Measurements from ENCODE around the gene IQUB.
"Not testable (repeated sequence)": the region's sequence is repeated elsewhere in the genome, so short reads cannot be mapped to it uniquely, and the experiment has no call there.

The IQUB gene

DNA sequence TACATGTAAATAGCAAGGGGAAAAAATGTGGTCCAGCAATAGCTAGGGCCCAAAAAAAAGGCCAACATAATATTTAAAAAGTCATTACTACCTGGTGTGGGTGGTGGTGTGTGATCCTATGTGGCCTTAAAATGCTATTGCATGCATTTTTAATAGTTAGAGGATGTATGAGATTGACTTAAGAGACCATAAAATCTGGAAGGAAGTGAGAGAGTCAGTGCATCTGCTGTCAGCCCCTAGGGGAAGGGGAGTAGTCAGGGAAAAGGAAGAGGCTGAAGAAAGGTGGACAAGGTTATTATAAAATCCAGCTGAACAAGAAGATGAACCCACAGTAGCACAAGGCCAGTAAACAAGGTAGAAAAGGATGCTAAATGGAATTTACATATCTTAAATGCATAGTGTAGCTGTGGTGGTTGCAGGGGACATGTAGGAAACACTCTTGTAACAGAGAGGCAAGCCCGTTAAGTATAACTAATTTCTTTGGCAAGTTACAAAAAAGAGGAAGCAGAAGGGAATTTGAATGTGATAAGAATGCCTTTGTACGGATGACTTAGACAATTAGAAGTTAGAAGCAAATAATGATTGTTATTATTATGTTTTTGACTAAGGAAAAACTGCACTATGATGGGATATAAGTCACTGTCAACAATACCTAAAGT is 35.1 kb upstream of the IQUB start:
- H3K9me3 ChIP-seq (ENCODE audit: control insufficient read depth, low read length), result no peaks in the 10 kb centered on the region
- H3K36me3 ChIP-seq (ENCODE audit: control insufficient read depth, insufficient read depth, low read length, severe bottlenecking), result no peaks in the 10 kb centered on the region
- no peak for DNase-seq (ENCODE audit: low read depth)
- H3K27me3 ChIP-seq (replicated peaks; ENCODE audit: control insufficient read depth, insufficient read depth, low read length), result no peaks in the 10 kb centered on the region
- H3K9ac ChIP-seq (ENCODE audit: low read length), result no peak overlapping the region
- no peak overlapping the region for H3K4me3 ChIP-seq (ENCODE audit: low read length)
- H3K4me1 ChIP-seq (ENCODE audit: control insufficient read depth, insufficient read depth, low read length), result no peaks in the 10 kb centered on the region

DNA sequence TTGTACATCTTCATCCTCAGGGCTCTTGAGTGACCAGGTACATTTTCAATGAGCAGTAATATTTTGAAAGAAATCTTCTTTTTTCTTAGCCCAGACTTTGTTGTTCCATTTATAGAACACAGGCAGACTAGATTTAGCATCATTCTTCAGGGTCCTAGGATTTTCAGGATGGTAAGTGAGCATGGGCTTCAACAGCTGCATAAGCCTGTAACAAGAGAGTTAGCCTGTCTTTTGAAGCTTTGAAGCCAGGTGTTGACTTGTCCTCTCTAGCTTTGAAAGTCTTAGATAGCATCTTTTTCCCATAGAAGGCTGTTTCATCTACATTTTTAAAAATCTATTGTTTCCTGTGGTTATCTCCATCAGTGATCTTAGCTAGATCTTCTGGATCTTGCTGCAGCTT is 27.7 kb upstream of the IQUB start:
- DNase-seq (ENCODE audit: low read depth), result no peak

GRCh38 chr7:123558289-123558874 is 24.0 kb upstream of the IQUB start:
- no peaks in the 10 kb centered on the region for H3K9me3 ChIP-seq (ENCODE audit: control insufficient read depth, low read length)
- no peaks in the 10 kb centered on the region for H3K27me3 ChIP-seq (replicated peaks; ENCODE audit: control insufficient read depth, insufficient read depth, low read length)
- no peaks in the 10 kb centered on the region for H3K36me3 ChIP-seq (ENCODE audit: control insufficient read depth, insufficient read depth, low read length, severe bottlenecking)
- DNase-seq (ENCODE audit: low read depth), result no peak
- peak overlapping the region; percentile 92 for H3K9ac ChIP-seq (ENCODE audit: low read length)
- H3K4me3 ChIP-seq (ENCODE audit: low read length), result peak overlapping the region; percentile 94
- peaks cover 8% of the 10 kb centered on the region for H3K4me1 ChIP-seq (ENCODE audit: control insufficient read depth, insufficient read depth, low read length)

More for the DNA sequence above, 27.7 kb upstream of the IQUB start:
- no peak overlapping the region for H3K9ac ChIP-seq (ENCODE audit: low read length)
- no peaks in the 10 kb centered on the region for H3K4me1 ChIP-seq (ENCODE audit: control insufficient read depth, insufficient read depth, low read length)
- no peak overlapping the region for H3K4me3 ChIP-seq (ENCODE audit: low read length)
- no peaks in the 10 kb centered on the region for H3K27me3 ChIP-seq (replicated peaks; ENCODE audit: control insufficient read depth, insufficient read depth, low read length)
- no peaks in the 10 kb centered on the region for H3K9me3 ChIP-seq (ENCODE audit: control insufficient read depth, low read length)
- no peaks in the 10 kb centered on the region for H3K36me3 ChIP-seq (ENCODE audit: control insufficient read depth, insufficient read depth, low read length, severe bottlenecking)

DNA sequence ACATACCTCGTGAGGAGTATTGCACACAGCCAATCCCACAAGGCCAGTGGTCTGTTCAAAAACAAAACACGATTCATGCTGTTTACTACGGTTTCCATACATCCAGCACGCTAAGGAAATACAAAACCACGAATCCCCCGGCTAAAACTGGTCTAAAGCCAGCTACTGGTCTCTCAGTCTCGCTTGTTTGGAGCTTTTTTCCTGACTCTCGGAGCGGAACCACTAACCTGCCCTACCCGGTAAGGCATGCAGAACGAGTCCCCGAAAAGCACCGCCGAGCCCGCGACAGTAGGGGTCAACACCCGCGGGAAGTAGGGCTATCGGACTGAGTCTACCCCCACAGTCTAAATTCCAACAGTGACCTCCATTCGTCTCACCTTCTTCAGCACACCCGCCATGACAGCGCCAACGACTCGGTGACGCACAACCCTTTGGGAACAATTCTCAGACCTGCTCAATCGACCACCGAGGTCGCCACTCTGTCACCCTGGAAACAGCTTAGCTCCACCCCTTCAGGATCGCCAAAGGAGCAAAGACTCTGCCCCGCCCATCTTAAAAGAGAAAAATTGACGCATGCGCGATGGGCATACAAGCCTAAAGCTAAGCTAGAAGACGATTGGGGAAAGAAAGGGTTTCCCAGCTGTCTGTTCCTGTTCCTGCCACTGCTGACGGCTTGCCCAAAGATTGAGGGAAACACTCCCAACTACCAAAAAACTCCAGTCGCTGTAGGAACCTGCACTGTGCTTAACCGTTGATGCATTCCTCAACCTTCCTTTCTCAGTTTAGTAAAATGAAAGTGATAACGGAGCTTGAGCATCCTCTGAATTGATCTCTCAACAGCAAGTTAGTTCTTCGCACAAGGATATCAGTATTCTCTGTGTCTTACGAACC is 23.2 kb upstream of the IQUB start, which contains the start of gene NDUFA5:
Gene NDUFA5 (minus strand): TSS at position 421 of the 891 bp plus-strand sequence. CDS start 23 bp downstream, at position 398.
- no peaks in the 10 kb centered on the region for H3K27me3 ChIP-seq (replicated peaks; ENCODE audit: control insufficient read depth, insufficient read depth, low read length)
- peak within 1 kb of the TSS; percentile 94 for H3K4me3 ChIP-seq (ENCODE audit: low read length)
- H3K9ac ChIP-seq (ENCODE audit: low read length), result peak within 1 kb of the TSS; percentile 92
- DNase-seq (ENCODE audit: low read depth), result peak; percentile 100
- H3K9me3 ChIP-seq (ENCODE audit: control insufficient read depth, low read length), result no peaks in the 10 kb centered on the region
- H3K36me3 ChIP-seq (ENCODE audit: control insufficient read depth, insufficient read depth, low read length, severe bottlenecking), result peaks cover 3% of the 10 kb centered on the region
- peaks cover 8% of the 10 kb centered on the region for H3K4me1 ChIP-seq (ENCODE audit: control insufficient read depth, insufficient read depth, low read length)

DNA sequence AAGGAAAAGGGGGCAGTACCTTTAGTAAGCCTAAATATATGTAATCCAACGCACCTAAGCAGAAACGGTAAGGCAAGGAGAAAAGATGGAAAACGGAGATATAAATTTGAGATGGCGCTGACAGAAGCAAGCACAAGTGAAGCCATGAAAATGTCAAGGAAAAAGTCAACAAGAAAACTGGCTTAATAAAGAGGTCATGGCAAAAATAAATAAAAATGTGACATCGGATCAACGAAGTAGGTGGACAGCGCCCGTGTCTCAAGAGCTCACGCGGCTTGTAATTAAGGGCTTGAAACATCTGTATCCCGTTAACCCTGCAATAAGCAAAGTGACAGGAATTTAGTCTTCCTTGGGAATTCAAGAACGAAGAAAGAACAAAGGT is 22.6 kb upstream of the IQUB start:
- Histone ChIP-seq H3K36me3 (ENCODE audit: control insufficient read depth, insufficient read depth, low read length, severe bottlenecking) (peaks cover 5% of the 10 kb centered on the region), H3K27me3 (replicated peaks; ENCODE audit: control insufficient read depth, insufficient read depth, low read length) (no peaks in the 10 kb centered on the region), H3K9me3 (ENCODE audit: control insufficient read depth, low read length) (no peaks in the 10 kb centered on the region), H3K4me1 (ENCODE audit: control insufficient read depth, insufficient read depth, low read length) (peaks cover 8% of the 10 kb centered on the region), H3K4me3 (ENCODE audit: low read length) (peak overlapping the region; percentile 94), H3K9ac (ENCODE audit: low read length) (peak overlapping the region; percentile 92)
- DNase-seq (ENCODE audit: low read depth), result peak; percentile 66

GRCh38 chr7:123555484-123555883 is 21.1 kb upstream of the IQUB start:
- H3K27me3 ChIP-seq (replicated peaks; ENCODE audit: control insufficient read depth, insufficient read depth, low read length), result no peaks in the 10 kb centered on the region
- H3K9ac ChIP-seq (ENCODE audit: low read length), result no peak overlapping the region
- no peak for DNase-seq (ENCODE audit: low read depth)
- H3K36me3 ChIP-seq (ENCODE audit: control insufficient read depth, insufficient read depth, low read length, severe bottlenecking), result peaks cover 5% of the 10 kb centered on the region
- H3K4me3 ChIP-seq (ENCODE audit: low read length), result no peak overlapping the region
- H3K9me3 ChIP-seq (ENCODE audit: control insufficient read depth, low read length), result no peaks in the 10 kb centered on the region
- peaks cover 8% of the 10 kb centered on the region for H3K4me1 ChIP-seq (ENCODE audit: control insufficient read depth, insufficient read depth, low read length)

GRCh38 chr7:123553159-123553558 is 18.8 kb upstream of the IQUB start:
- H3K27me3 ChIP-seq (replicated peaks; ENCODE audit: control insufficient read depth, insufficient read depth, low read length), result no peaks in the 10 kb centered on the region
- DNase-seq (ENCODE audit: low read depth), result no peak
- no peak overlapping the region for H3K4me3 ChIP-seq (ENCODE audit: low read length)
- no peak overlapping the region for H3K9ac ChIP-seq (ENCODE audit: low read length)
- H3K9me3 ChIP-seq (ENCODE audit: control insufficient read depth, low read length), result no peaks in the 10 kb centered on the region
- H3K4me1 ChIP-seq (ENCODE audit: control insufficient read depth, insufficient read depth, low read length), result peaks cover 12% of the 10 kb centered on the region
- peaks cover 24% of the 10 kb centered on the region for H3K36me3 ChIP-seq (ENCODE audit: control insufficient read depth, insufficient read depth, low read length, severe bottlenecking)

DNA sequence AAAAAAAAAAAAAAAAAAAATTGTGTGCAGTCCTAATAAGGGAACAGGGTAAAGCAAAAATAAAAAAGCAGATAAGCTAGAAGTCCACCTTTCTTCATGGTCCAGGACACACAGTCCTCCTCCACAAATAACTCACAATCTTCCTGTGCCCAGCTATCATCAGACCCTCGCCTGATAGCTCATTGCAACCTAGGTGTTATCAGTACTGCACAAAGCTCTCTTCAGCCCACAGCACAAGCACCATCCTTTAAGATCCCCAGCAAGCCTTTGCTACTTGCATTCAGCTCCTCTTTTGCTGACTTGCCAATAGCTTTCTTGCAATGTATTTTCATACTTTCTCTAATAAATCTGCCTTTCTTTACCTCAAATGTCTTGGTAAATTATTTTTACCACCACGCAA is 18.2 kb upstream of the IQUB start:
- Histone ChIP-seq H3K27me3 (replicated peaks; ENCODE audit: control insufficient read depth, insufficient read depth, low read length) (no peaks in the 10 kb centered on the region), H3K9ac (ENCODE audit: low read length) (no peak overlapping the region), H3K4me3 (ENCODE audit: low read length) (no peak overlapping the region), H3K9me3 (ENCODE audit: control insufficient read depth, low read length) (no peaks in the 10 kb centered on the region), H3K4me1 (ENCODE audit: control insufficient read depth, insufficient read depth, low read length) (peaks cover 12% of the 10 kb centered on the region), H3K36me3 (ENCODE audit: control insufficient read depth, insufficient read depth, low read length, severe bottlenecking) (peaks cover 26% of the 10 kb centered on the region)
- DNase-seq (ENCODE audit: low read depth), result no peak

DNA sequence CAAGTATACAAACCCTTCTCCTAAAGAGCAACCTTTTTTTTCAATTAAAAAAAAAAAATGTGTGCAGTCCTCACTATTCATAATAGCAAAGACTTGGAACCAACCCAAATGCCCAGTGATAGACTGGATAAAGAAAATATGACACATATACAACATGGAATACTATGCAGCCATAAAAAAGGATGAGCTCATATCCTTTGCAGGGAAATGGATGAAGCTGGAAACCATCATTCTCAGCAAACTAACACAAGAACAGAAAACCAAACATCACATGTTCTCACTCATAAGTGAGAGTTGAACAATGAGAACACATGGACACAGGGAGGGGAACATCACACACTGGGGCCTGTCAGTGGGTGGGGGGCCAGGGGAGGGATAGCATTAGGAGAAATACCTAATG is 17.7 kb upstream of the IQUB start:
- peaks cover 12% of the 10 kb centered on the region for H3K4me1 ChIP-seq (ENCODE audit: control insufficient read depth, insufficient read depth, low read length)
- H3K27me3 ChIP-seq (replicated peaks; ENCODE audit: control insufficient read depth, insufficient read depth, low read length); DNase-seq (ENCODE audit: low read depth); H3K9ac ChIP-seq (ENCODE audit: low read length); H3K9me3 ChIP-seq (ENCODE audit: control insufficient read depth, low read length); H3K4me3 ChIP-seq (ENCODE audit: low read length): not testable (repeated sequence)
- peaks cover 31% of the 10 kb centered on the region for H3K36me3 ChIP-seq (ENCODE audit: control insufficient read depth, insufficient read depth, low read length, severe bottlenecking)

DNA sequence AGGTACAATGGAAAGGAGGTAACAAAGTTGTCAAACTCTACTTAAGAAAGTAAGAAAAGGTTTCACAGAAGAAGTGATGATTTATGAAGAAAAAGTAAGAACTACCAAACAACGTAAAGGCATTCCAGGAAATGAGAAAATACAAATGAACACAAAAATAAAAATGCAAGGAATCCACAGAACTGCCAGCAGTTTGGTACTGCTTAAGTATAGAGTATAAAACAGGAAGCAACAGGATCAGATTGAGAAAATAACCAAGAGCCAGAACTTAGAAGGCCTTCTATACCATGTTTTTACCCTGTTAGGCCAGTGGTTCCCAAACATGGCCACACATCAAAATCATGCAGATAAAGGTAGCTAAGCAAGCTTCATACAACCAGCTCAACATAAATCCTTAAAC is 14.0 kb upstream of the IQUB start:
- Histone ChIP-seq H3K36me3 (ENCODE audit: control insufficient read depth, insufficient read depth, low read length, severe bottlenecking) (peaks cover 34% of the 10 kb centered on the region), H3K9ac (ENCODE audit: low read length) (no peak overlapping the region), H3K4me1 (ENCODE audit: control insufficient read depth, insufficient read depth, low read length) (peaks cover 4% of the 10 kb centered on the region)

DNA sequence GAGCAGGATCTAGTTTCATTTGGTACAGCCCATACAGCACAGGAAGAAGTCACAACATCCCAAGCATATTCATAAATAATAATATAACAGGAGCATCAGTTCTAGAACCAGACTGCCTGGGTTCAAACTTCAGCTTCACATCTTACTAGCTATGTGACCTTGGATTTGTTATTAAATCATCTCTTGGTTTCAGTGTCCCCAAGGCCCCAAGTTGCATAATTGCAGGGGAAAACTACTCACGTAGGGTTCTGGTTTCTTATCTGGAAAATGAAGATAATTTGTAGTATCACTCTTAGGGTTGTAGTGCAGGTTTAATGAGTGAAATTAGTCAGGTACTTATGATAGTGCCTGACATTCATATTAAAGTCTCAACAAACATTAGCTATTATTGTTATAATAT is 5.5 kb upstream of the IQUB start:
- Histone ChIP-seq H3K9me3 (ENCODE audit: control insufficient read depth, low read length) (no peaks in the 10 kb centered on the region), H3K4me3 (ENCODE audit: low read length) (no peak overlapping the region), H3K36me3 (ENCODE audit: control insufficient read depth, insufficient read depth, low read length, severe bottlenecking) (peaks cover 10% of the 10 kb centered on the region), H3K27me3 (replicated peaks; ENCODE audit: control insufficient read depth, insufficient read depth, low read length) (no peaks in the 10 kb centered on the region), H3K4me1 (ENCODE audit: control insufficient read depth, insufficient read depth, low read length) (peaks cover 14% of the 10 kb centered on the region), H3K9ac (ENCODE audit: low read length) (no peak overlapping the region)
- no peak for DNase-seq (ENCODE audit: low read depth)

More for the DNA sequence above, 14.0 kb upstream of the IQUB start:
- H3K9me3 ChIP-seq (ENCODE audit: control insufficient read depth, low read length), result no peaks in the 10 kb centered on the region
- peak; percentile 38 for DNase-seq (ENCODE audit: low read depth)
- no peaks in the 10 kb centered on the region for H3K27me3 ChIP-seq (replicated peaks; ENCODE audit: control insufficient read depth, insufficient read depth, low read length)
- no peak overlapping the region for H3K4me3 ChIP-seq (ENCODE audit: low read length)

Data from adipocyte (in vitro differentiated cells).